Measurements from ENCODE around the gene WDR17. TPM values are rescaled to one million over a fixed set of nuclear protein-coding genes. Genes with fewer than 3 reads are reported as not detected.

The WDR17 gene
- polyA plus RNA-seq, 1 experiment: 1.2 TPM

- CTCF ChIA-PET: interaction anchor here (0.6 kb wide), 1 partner anchor 16 kb away, joined by 3 read pairs; no protein-coding TSS in a partner anchor
- no peaks in the 10 kb centered on the region for H3K9me3 ChIP-seq (ENCODE audit: control insufficient read depth, insufficient read depth, low read length)
Measured at GRCh38 chr4:176139518-176139917, 73.9 kb downstream of the WDR17 start.

GRCh38 chr4:176142253-176142652 lies 76.6 kb downstream of the WDR17 start:
- TF ChIP-seq CTCF (IDR thresholded peaks at IDR 0.05; ENCODE audit: low read depth, low read length): no peak
- POLR2A ChIA-PET: no interaction called here
- CTCF ChIA-PET: no interaction called here

More at GRCh38 chr4:176139518-176139917, 73.9 kb downstream of the WDR17 start:
- H3K27me3 ChIP-seq (ENCODE audit: control insufficient read depth, insufficient read depth, low read length): no peaks in the 10 kb centered on the region
- POLR2A ChIA-PET: no interaction called here
- DNase-seq (ENCODE audit: low read depth, low spot score): no peak
- TF ChIP-seq CTCF (IDR thresholded peaks at IDR 0.05; ENCODE audit: low read depth, low read length): no peak
- no peak overlapping the region for H3K27ac ChIP-seq (ENCODE audit: low read depth, low read length)
- H3K4me3 ChIP-seq (ENCODE audit: low read depth, low read length): no peak overlapping the region

GRCh38 chr4:176149680-176150355 lies 84.2 kb downstream of the WDR17 start:
- Histone ChIP-seq H3K4me3 (ENCODE audit: low read depth, low read length) (no peak overlapping the region), H3K27me3 (ENCODE audit: control insufficient read depth, insufficient read depth, low read length) (no peaks in the 10 kb centered on the region), H3K9me3 (ENCODE audit: control insufficient read depth, insufficient read depth, low read length) (no peaks in the 10 kb centered on the region), H3K27ac (ENCODE audit: low read depth, low read length) (no peak overlapping the region)
- no peak for TF ChIP-seq CTCF (IDR thresholded peaks at IDR 0.05; ENCODE audit: low read depth, low read length)
- CTCF ChIA-PET: interaction anchor here (1.0 to 5.4 kb wide), 3 partner anchors 127 to 191 kb away, joined by 5 to 60 read pairs (median 6); no protein-coding TSS in a partner anchor
- no peak for DNase-seq (ENCODE audit: low read depth, low spot score)
- POLR2A ChIA-PET: no interaction called here

More at GRCh38 chr4:176142253-176142652, 76.6 kb downstream of the WDR17 start:
- DNase-seq (ENCODE audit: low read depth, low spot score): no peak
- H3K9me3 ChIP-seq (ENCODE audit: control insufficient read depth, insufficient read depth, low read length): no peaks in the 10 kb centered on the region
- no peak overlapping the region for H3K27ac ChIP-seq (ENCODE audit: low read depth, low read length)
- no peak overlapping the region for H3K4me3 ChIP-seq (ENCODE audit: low read depth, low read length)
- H3K27me3 ChIP-seq (ENCODE audit: control insufficient read depth, insufficient read depth, low read length): no peaks in the 10 kb centered on the region

- H3K27me3 ChIP-seq (ENCODE audit: control insufficient read depth, insufficient read depth, low read length): no peaks in the 10 kb centered on the region
- no peak overlapping the region for H3K4me3 ChIP-seq (ENCODE audit: low read depth, low read length)
- no peaks in the 10 kb centered on the region for H3K9me3 ChIP-seq (ENCODE audit: control insufficient read depth, insufficient read depth, low read length)
- no peak for DNase-seq (ENCODE audit: low read depth, low spot score)
- CTCF ChIA-PET: interaction anchor here (0.8 to 5.4 kb wide), 3 partner anchors 16 to 191 kb away, joined by 4 to 60 read pairs (median 5); no protein-coding TSS in a partner anchor
- no peak overlapping the region for H3K27ac ChIP-seq (ENCODE audit: low read depth, low read length)
- peak; percentile 36 for TF ChIP-seq CTCF (IDR thresholded peaks at IDR 0.05; ENCODE audit: low read depth, low read length)
- POLR2A ChIA-PET: no interaction called here
Measured at GRCh38 chr4:176150356-176150682, 84.7 kb downstream of the WDR17 start.

GRCh38 chr4:176150704-176151103 lies 85.1 kb downstream of the WDR17 start:
- no peaks in the 10 kb centered on the region for H3K27me3 ChIP-seq (ENCODE audit: control insufficient read depth, insufficient read depth, low read length)
- no peak overlapping the region for H3K27ac ChIP-seq (ENCODE audit: low read depth, low read length)
- no peak overlapping the region for H3K4me3 ChIP-seq (ENCODE audit: low read depth, low read length)
- ChIA-PET CTCF (interaction anchor here (0.8 to 5.4 kb wide), 5 partner anchors 15 to 190 kb away, joined by 4 to 60 read pairs (median 4); no protein-coding TSS in a partner anchor), POLR2A (no interaction called here)
- no peak for DNase-seq (ENCODE audit: low read depth, low spot score)
- no peaks in the 10 kb centered on the region for H3K9me3 ChIP-seq (ENCODE audit: control insufficient read depth, insufficient read depth, low read length)
- TF ChIP-seq CTCF (IDR thresholded peaks at IDR 0.05; ENCODE audit: low read depth, low read length): no peak

Data from AG04450 (cell line).